Measurements from ENCODE around the gene PRSS16. TPM values are rescaled to one million over a fixed set of nuclear protein-coding genes. Genes with fewer than 3 reads are reported as not detected.
"Not testable (repeated sequence)": the region's sequence is repeated elsewhere in the genome, so short reads cannot be mapped to it uniquely, and the experiment has no call there.

The PRSS16 gene
- polyA plus RNA-seq, 1 donor from 2014 or later, result 3.2 TPM

DNA sequence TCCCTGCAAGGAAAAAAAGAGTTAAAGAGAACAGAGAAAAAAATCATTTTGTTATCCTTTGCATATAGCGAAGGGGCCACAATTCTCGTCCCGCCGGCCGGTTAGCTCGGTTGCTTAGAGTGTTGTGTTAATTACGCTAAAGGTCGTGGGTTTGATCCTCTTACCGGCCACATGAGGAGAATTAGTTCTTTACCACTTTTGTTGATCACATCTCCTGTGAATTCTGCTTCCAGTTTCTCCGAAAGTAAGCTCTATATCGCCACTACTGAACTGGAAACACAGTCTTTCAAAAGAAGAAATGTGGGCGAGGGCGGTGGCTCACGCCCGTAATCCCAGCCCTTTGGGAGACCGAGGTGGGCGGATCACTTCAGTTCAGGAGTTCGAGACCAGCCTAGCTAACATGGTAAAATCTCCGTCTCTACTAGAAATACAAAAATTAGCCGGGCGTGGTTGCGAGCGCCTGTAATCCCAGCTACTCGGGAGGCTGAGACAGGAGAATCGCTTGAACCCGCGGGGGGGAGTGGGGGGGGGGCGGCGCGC is 13.4 kb downstream of the PRSS16 start:
- Mint-ChIP-seq H3K27ac (peak overlapping the region in 2 of 3 donors; percentile 9 to 57), H3K27me3 (peaks cover 35% of the 10 kb centered on the region), H3K4me1 (no peaks in the 10 kb centered on the region), H3K9me3 (peaks cover 2 to 7% (median 5%) of the 10 kb centered on the region in 3 donors), H3K36me3 (peaks cover 3% of the 10 kb centered on the region), H3K4me3 (peak overlapping the region in 1 of 4 donors; percentile 55)

DNA sequence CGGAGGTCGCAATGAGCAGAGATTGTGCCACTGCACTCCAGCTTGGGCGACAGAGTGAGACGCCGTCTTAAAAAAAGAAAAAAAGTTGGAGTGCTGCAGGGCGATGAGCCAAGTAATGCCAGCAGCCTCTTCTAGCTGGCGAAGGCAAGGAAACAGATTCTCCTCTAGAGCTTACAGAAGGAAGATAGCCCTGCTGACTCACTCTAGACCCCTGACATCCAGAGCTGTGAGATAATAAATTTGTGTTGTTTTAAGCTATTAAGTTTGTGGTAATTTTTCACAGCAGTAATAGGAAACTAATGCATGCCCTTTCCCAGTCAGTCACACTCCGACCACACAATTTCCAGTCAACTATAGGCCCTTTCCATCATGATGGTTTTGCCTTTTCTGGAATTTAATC is 16.4 kb downstream of the PRSS16 start:
- Mint-ChIP-seq H3K27me3 (peaks cover 48% of the 10 kb centered on the region), H3K4me3 (no peak overlapping the region), H3K27ac (no peak overlapping the region), H3K9me3 (peaks cover 2 to 5% (median 5%) of the 10 kb centered on the region in 3 donors), H3K4me1 (peaks cover 0 to 1% (median 0%) of the 10 kb centered on the region in 3 donors), H3K36me3 (peaks cover 3% of the 10 kb centered on the region)

DNA sequence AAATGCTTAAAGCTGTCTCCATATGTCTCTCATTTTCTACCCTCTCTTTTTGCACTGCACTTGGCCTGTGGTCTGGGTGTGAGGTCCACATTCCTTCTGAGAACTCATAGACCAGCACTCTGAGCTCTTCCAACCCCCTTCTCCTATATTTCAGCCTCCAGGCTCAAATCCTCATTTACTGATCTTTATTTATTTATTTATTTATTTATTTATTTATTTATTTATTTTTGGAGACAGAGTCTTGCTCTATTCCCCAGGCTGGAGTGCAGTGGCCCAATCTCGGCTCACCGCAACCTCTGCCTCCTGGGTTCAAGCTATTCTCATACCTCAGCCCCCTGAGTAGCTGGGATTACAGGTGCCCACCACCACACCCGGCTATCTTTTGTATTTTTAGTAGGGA is 19.5 kb downstream of the PRSS16 start:
- H3K36me3 Mint-ChIP-seq, H3K9me3 Mint-ChIP-seq, H3K27ac Mint-ChIP-seq, H3K4me1 Mint-ChIP-seq, H3K4me3 Mint-ChIP-seq: not testable (repeated sequence)
- H3K27me3 Mint-ChIP-seq, result peaks cover 34% of the 10 kb centered on the region

DNA sequence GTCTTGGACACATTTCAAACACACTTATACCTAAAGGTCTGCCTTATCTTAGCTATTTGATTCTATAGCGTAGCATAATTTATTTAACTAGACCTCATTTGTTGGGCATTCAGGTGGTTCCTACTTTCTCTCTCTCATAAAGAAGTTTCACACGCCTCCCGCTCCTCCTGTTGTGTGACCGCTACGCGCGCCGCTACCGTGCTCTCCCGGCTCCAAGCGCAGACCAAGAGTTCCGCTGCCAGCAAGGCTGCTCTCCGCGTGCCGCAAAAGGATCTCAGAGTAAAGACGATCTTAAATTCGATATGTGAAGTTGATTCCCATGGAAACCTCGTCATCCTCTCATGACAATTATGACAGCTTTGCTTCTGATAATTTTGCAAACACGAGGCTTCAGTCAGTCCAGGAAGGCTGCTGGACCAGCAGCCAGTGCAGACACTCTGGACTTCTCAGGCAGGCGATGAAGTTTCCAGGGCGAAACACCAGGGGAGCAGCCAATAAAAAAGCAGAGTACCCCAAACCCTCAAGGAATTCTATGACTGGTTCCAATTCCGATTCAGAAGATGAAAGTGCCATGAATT is 20.4 kb downstream of the PRSS16 start:
- H3K27ac Mint-ChIP-seq, result no peak overlapping the region
- no peak overlapping the region for H3K4me3 Mint-ChIP-seq
- peaks cover 34% of the 10 kb centered on the region for H3K27me3 Mint-ChIP-seq
- no peaks in the 10 kb centered on the region for H3K36me3 Mint-ChIP-seq
- no peaks in the 10 kb centered on the region for H3K9me3 Mint-ChIP-seq
- peaks cover 0 to 1% (median 0%) of the 10 kb centered on the region in 3 donors for H3K4me1 Mint-ChIP-seq

GRCh38 chr6:27268803-27269202 is 21.3 kb downstream of the PRSS16 start:
- peak overlapping the region in 1 of 3 donors; percentile 83 for H3K27ac Mint-ChIP-seq
- H3K4me3 Mint-ChIP-seq, result no peak overlapping the region
- no peaks in the 10 kb centered on the region for H3K36me3 Mint-ChIP-seq
- H3K4me1 Mint-ChIP-seq, result peaks cover 0 to 1% (median 0%) of the 10 kb centered on the region in 3 donors
- H3K27me3 Mint-ChIP-seq, result peaks cover 34% of the 10 kb centered on the region
- H3K9me3 Mint-ChIP-seq, result peaks cover 0 to 3% (median 0%) of the 10 kb centered on the region in 3 donors

DNA sequence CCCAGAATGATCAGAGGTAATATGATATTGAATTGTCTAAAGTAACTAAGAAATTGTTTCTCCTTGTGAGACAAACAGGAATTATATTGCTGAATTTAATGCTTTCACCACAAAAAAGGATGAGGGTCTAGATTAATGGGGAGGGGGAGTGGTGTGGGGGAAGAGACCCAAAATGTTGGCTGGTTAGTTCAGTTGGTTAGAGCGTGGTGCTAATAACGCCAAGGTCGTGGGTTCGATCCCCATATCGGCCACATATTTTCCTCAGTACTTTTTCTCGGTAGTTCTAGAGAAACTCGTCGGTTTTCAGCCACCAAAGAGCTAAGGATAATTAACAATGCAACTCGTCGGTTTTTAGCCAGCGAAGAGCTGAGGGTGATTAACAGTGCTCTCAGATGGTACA is 26.3 kb downstream of the PRSS16 start:
- Mint-ChIP-seq H3K4me3 (no peak overlapping the region), H3K27ac (peak overlapping the region in 1 of 3 donors; percentile 37), H3K9me3 (peaks cover 0 to 12% (median 0%) of the 10 kb centered on the region in 3 donors), H3K27me3 (peaks cover 49% of the 10 kb centered on the region), H3K4me1 (peaks cover 0 to 6% (median 0%) of the 10 kb centered on the region in 3 donors), H3K36me3 (peaks cover 3% of the 10 kb centered on the region)

DNA sequence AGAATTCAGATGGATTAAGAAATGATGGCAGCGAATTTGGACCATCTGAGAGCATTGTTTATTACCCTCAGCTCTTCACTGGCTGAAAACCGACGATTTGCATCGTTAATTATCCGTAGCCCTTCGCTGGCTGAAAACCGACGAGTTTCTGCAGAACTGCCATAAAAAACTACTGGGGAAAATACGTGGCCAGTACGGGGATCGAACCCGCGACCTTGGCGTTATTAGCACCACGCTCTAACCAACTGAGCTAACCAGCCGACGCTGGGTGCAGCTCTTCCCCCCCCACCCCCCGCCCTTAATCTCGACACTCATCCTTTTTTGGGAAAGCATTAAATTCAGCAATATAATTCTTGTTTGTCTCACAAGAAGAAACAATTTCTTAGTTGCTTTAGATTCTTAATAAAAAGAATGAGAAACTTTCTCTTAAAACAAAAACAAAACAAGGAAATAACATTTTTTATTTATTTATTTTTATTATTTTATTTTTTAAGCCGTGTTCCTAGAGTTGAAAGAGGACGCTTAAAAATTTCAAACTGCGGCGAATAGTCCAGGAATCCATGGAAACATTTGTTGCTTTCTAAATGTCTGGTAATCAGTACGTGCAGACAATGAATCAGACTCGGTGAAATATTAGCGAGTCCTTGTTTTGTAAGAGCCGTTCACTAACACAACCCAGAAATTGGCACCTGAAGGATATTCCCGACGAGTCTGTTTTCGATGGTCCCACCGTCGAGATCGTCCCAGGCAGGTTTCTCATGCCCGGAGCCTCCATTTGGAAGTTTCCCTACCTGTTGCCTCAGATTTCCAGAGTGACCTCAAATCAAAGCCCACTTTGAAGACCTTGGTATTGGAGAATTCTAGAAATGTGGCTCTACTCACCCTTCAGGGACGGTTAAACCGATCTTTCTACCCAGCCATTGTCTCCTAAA is 27.8 kb downstream of the PRSS16 start:
- peaks cover 0 to 15% (median 0%) of the 10 kb centered on the region in 3 donors for H3K9me3 Mint-ChIP-seq
- H3K4me1 Mint-ChIP-seq, result peaks cover 0 to 8% (median 4%) of the 10 kb centered on the region in 3 donors
- peaks cover 54% of the 10 kb centered on the region for H3K27me3 Mint-ChIP-seq
- peak overlapping the region in 1 of 3 donors; percentile 25 for H3K27ac Mint-ChIP-seq
- peaks cover 3% of the 10 kb centered on the region for H3K36me3 Mint-ChIP-seq
- H3K4me3 Mint-ChIP-seq, result no peak overlapping the region

GRCh38 chr6:27279513-27280063 is 32.1 kb downstream of the PRSS16 start:
- H3K9me3 Mint-ChIP-seq, result peaks cover 7 to 20% (median 17%) of the 10 kb centered on the region in 3 donors
- H3K36me3 Mint-ChIP-seq, result peaks cover 5% of the 10 kb centered on the region
- H3K27me3 Mint-ChIP-seq, result peaks cover 59% of the 10 kb centered on the region
- H3K4me3 Mint-ChIP-seq, result peak overlapping the region in 2 of 4 donors; percentile 51 to 68
- peaks cover 0 to 11% (median 4%) of the 10 kb centered on the region in 3 donors for H3K4me1 Mint-ChIP-seq
- H3K27ac Mint-ChIP-seq, result peak overlapping the region; percentile 17 to 84 (median 71)

DNA sequence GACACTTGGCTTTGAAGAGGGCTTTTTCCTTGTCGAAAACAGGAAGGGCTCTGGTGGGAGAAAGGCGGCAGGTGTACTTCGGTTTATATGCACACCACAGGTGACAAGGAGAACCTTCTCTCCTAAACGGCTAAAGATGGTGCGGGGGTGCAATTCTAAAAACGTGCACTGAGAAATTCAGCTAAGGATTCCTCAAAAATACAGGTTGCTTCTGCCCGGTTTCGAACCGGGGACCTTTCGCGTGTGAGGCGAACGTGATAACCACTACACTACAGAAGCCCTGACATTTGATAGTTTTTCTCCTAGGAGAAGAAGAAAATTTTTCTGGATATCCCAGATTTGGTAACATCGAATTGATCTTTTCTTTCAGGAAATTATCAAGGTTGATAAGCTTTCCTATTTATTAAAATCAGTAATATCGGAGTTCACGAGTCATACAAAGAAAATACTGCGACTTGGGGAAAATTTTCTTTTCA is 32.6 kb downstream of the PRSS16 start:
- peaks cover 7 to 24% (median 17%) of the 10 kb centered on the region in 3 donors for H3K9me3 Mint-ChIP-seq
- H3K4me3 Mint-ChIP-seq, result peak overlapping the region in 1 of 4 donors; percentile 68
- peaks cover 5% of the 10 kb centered on the region for H3K36me3 Mint-ChIP-seq
- peaks cover 59% of the 10 kb centered on the region for H3K27me3 Mint-ChIP-seq
- peaks cover 0 to 11% (median 4%) of the 10 kb centered on the region in 3 donors for H3K4me1 Mint-ChIP-seq
- H3K27ac Mint-ChIP-seq, result peak overlapping the region; percentile 17 to 84 (median 71)

DNA sequence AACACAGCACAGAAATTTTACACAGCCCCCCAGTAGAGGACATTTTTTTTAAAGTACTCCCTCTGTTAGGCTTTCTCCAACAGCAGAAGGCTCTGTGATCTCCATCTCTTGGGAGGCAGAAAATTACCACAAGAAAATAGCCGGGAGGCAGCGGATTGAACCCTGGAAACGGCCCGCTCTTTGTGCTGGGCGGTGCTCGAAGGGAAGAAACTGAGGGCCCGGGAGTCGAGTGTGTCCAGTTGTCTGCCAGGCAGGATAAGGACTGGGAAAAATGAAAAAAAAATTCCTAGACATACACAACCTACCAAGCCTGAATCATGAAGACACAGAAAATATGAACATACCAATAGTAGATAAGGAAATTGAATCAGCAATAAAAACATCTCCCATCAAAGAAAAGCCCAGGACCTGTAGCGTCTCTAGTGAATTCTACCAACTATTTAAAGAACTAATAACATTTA is 33.1 kb downstream of the PRSS16 start:
- Mint-ChIP-seq H3K27ac (peak overlapping the region in 2 of 3 donors; percentile 17 to 60), H3K27me3 (peaks cover 61% of the 10 kb centered on the region), H3K36me3 (peaks cover 5% of the 10 kb centered on the region), H3K9me3 (peaks cover 7 to 27% (median 17%) of the 10 kb centered on the region in 3 donors), H3K4me1 (peaks cover 4 to 11% (median 4%) of the 10 kb centered on the region in 3 donors), H3K4me3 (peak overlapping the region in 2 of 4 donors; percentile 18 to 68)

GRCh38 chr6:27281105-27281539 is 33.6 kb downstream of the PRSS16 start:
- Mint-ChIP-seq H3K27ac (peak overlapping the region in 2 of 3 donors; percentile 17 to 60), H3K36me3 (peaks cover 8% of the 10 kb centered on the region)

GRCh38 chr6:27281569-27281968 is 34.1 kb downstream of the PRSS16 start:
- peak overlapping the region in 1 of 4 donors; percentile 68 for H3K4me3 Mint-ChIP-seq
- H3K4me1 Mint-ChIP-seq, result peaks cover 4 to 9% (median 7%) of the 10 kb centered on the region in 3 donors
- H3K27me3 Mint-ChIP-seq, result peaks cover 62% of the 10 kb centered on the region
- H3K9me3 Mint-ChIP-seq, result peaks cover 7 to 25% (median 17%) of the 10 kb centered on the region in 3 donors
- H3K27ac Mint-ChIP-seq, result peak overlapping the region in 1 of 3 donors; percentile 17
- peaks cover 8% of the 10 kb centered on the region for H3K36me3 Mint-ChIP-seq

More at GRCh38 chr6:27281105-27281539, 33.6 kb downstream of the PRSS16 start:
- peak overlapping the region in 1 of 4 donors; percentile 68 for H3K4me3 Mint-ChIP-seq
- peaks cover 60% of the 10 kb centered on the region for H3K27me3 Mint-ChIP-seq
- peaks cover 7 to 25% (median 17%) of the 10 kb centered on the region in 3 donors for H3K9me3 Mint-ChIP-seq
- H3K4me1 Mint-ChIP-seq, result peaks cover 4 to 9% (median 7%) of the 10 kb centered on the region in 3 donors

GRCh38 chr6:27283279-27283678 is 35.8 kb downstream of the PRSS16 start:
- H3K4me3 Mint-ChIP-seq, result peak overlapping the region in 3 of 4 donors; percentile 56 to 77 (median 66)
- peak overlapping the region; percentile 89 to 93 (median 91) for H3K27ac Mint-ChIP-seq
- H3K9me3 Mint-ChIP-seq, result peaks cover 7 to 20% (median 17%) of the 10 kb centered on the region in 3 donors
- H3K4me1 Mint-ChIP-seq, result peaks cover 4 to 7% (median 7%) of the 10 kb centered on the region in 3 donors
- H3K36me3 Mint-ChIP-seq, result peaks cover 5% of the 10 kb centered on the region
- peaks cover 64% of the 10 kb centered on the region for H3K27me3 Mint-ChIP-seq

DNA sequence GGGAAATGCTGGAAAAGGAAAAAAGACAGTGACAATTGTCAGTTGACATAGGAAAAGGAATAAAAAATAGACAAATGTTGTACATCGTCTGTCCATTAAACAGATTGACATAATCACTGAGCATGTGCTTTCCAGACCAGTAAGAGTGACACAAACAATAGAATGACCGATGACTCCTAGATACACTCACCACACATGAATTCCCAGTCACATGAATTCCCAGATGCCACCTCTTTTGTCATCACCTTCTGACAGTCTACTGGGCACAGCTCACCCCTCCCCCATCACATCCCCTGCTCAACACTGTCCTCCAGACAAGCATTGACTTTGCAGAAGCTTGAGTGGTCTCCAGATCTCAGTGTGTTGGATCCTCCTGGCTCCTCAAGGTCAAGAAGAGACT is 38.6 kb downstream of the PRSS16 start:
- H3K36me3 Mint-ChIP-seq, result peaks cover 5% of the 10 kb centered on the region
- H3K9me3 Mint-ChIP-seq, result peaks cover 13 to 31% (median 26%) of the 10 kb centered on the region in 3 donors
- peaks cover 0 to 11% (median 5%) of the 10 kb centered on the region in 3 donors for H3K4me1 Mint-ChIP-seq
- H3K4me3 Mint-ChIP-seq, result peak overlapping the region in 1 of 4 donors; percentile 70
- H3K27ac Mint-ChIP-seq, result peak overlapping the region; percentile 11 to 93 (median 72)
- H3K27me3 Mint-ChIP-seq, result peaks cover 64% of the 10 kb centered on the region
